ENCODE measurements around the gene DNAJC8.

The DNAJC8 gene

DNA sequence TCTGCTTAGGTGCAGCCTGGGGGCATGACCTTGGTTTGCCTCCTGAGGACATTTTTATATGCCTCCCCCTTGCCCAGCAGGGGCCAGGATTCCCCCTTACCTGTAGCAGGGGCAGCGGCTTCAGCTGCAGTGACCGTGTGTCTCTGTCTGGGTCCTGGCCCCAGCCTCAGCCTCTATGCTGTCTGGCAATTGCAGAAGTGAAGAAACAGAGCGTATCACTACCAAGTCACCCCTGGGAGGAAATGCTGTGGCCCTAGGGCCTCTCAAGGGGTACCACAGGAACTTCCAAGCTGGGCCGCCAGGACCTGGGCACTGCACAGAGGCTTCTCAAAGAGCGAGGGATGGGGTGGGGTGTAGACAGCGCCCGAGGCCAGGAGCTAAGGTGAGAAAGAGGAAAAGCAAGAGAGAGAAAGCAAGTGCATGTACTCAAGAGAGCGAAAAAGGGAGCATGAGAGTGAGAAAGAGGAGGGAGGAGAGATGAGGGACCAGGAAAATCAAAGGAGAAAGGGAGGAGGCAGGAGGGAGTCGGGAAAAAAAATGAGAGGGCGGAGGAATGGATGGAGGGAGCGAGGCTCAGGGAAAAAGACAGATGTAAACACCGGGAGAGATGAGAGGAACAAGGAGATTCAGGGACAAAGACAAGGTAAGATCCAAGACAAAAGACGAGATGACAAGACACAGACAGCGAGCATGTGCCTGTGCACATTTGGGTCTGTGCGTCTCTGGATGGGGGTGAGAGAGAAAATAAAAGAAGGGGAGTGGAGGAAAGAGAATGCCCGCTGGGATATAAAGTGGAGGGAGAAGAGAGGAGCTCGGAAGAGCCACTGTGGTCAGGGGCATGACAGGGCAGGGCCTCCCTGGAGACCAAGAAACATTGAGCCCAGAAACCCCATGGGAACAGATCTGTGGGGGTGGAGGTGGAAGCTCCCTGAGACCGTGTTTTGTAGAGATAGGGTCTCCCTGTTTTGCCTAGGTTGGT, 56.0 kb downstream of the DNAJC8 start, which contains the start of gene PTAFR:
Gene PTAFR (minus strand): TSS at position 199 of the 979 bp plus-strand sequence. CDS start 25,669 bp downstream, outside the sequence.
- Histone ChIP-seq H3K4me1 (peaks cover 59 to 98% (median 83%) of the 10 kb centered on the region in 10 experiments), H3K27ac (peak within 1 kb of the TSS; percentile 21 to 97 (median 61); a peak in 21 of 22 replicates), H3K4me3 (peak within 1 kb of the TSS; percentile 29 to 77 (median 49); a peak in 18 of 20 replicates)

DNA sequence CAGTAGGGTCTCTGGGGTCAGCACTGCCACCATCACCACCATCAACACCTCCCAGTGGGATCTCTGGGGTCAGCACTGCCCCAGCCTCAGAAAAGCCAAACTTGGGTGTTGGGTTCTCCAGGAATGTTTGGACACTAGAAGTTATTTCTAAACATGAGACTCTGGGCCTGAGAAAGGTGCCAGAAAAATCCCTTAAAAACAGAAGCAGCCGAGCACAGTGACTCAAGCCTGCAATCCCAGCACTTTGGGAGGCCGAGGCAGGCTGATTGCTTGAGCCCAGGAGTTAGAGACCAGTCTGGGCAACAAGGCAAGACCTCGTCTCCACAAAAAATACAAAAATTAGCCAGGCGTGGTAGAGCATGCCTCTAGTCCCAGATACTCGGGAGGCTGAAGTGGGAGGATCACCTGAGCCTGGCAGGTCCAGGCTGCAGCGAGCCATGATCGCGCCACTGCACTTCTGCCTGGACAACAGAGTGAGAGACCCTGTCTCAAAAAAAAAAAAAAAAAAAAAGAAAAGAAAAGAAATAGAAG, 56.8 kb downstream of the DNAJC8 start:
- Histone ChIP-seq H3K27me3 (peaks cover 0 to 5% (median 0%) of the 10 kb centered on the region in 11 experiments; a peak in 2 of 22 replicates), H4K20me1 (peaks cover 0 to 17% (median 13%) of the 10 kb centered on the region in 11 experiments; a peak in 12 of 22 replicates), H3K9ac (peak overlapping the region; percentile 32 to 96 (median 58); a peak in 21 of 22 replicates), H3K4me1 (peaks cover 63 to 98% (median 87%) of the 10 kb centered on the region in 10 experiments), H3K4me3 (peak overlapping the region; percentile 29 to 77 (median 49); a peak in 17 of 20 replicates), H3K36me3 (peaks cover 0 to 21% (median 0%) of the 10 kb centered on the region in 11 experiments; a peak in 6 of 22 replicates), H3K9me3 (replicated peaks in 1 of 11) (no peaks in the 10 kb centered on the region), H3K27ac (peak overlapping the region in 10 of 11 experiments; percentile 15 to 97 (median 62); a peak in 19 of 22 replicates), H3K4me2 (peak overlapping the region; percentile 83 to 100 (median 92))
- TF ChIP-seq Cebpa-rat (IDR thresholded peaks at IDR 0.05): no peak

More for the DNA sequence above, 56.0 kb downstream of the DNAJC8 start, which contains the start of gene PTAFR:
- Histone ChIP-seq H3K4me2 (peak within 1 kb of the TSS; percentile 83 to 100 (median 92)), H3K27me3 (peaks cover 0 to 5% (median 0%) of the 10 kb centered on the region in 11 experiments; a peak in 2 of 22 replicates), H3K9me3 (replicated peaks in 1 of 11) (no peaks in the 10 kb centered on the region), H4K20me1 (peaks cover 0 to 17% (median 6%) of the 10 kb centered on the region in 11 experiments; a peak in 12 of 22 replicates), H3K36me3 (peaks cover 0 to 13% (median 0%) of the 10 kb centered on the region in 11 experiments; a peak in 6 of 22 replicates), H3K9ac (peak within 1 kb of the TSS; percentile 32 to 96 (median 58); a peak in 21 of 22 replicates)
- TF ChIP-seq Cebpa-rat (IDR thresholded peaks at IDR 0.05): no peak

DNA sequence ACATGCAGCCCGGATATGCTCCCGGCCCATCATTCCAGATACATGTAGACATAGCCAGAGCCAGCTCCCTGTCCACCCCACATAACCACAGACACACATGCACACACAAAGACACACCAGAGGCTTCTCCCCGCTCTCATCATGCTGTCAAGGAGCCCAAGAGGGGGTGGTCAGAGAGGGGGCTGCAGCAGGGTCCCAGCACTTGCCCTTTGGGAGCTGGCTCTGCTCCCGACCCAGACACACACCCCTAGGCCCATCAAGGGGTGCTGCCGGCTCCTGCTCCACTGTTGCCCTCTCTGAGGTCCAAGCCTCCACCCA, 58.9 kb downstream of the DNAJC8 start:
- Histone ChIP-seq H3K4me1 (peaks cover 71 to 99% (median 85%) of the 10 kb centered on the region in 10 experiments), H3K27me3 (peaks cover 0 to 5% (median 0%) of the 10 kb centered on the region in 11 experiments; a peak in 2 of 22 replicates), H4K20me1 (peaks cover 0 to 35% (median 16%) of the 10 kb centered on the region in 11 experiments; a peak in 13 of 22 replicates), H3K4me2 (peak overlapping the region; percentile 83 to 100 (median 92)), H3K9ac (peak overlapping the region in 9 of 11 experiments; percentile 5 to 96 (median 61); a peak in 13 of 22 replicates), H3K9me3 (replicated peaks in 1 of 11) (no peaks in the 10 kb centered on the region), H3K36me3 (peaks cover 0 to 42% (median 0%) of the 10 kb centered on the region in 11 experiments; a peak in 6 of 22 replicates), H3K4me3 (peak overlapping the region in 4 of 10 experiments; percentile 66 to 77 (median 76); a peak in 8 of 20 replicates), H3K27ac (peak overlapping the region in 10 of 11 experiments; percentile 28 to 97 (median 72); a peak in 18 of 22 replicates)
- no peak for TF ChIP-seq Cebpa-rat (IDR thresholded peaks at IDR 0.05)

DNA sequence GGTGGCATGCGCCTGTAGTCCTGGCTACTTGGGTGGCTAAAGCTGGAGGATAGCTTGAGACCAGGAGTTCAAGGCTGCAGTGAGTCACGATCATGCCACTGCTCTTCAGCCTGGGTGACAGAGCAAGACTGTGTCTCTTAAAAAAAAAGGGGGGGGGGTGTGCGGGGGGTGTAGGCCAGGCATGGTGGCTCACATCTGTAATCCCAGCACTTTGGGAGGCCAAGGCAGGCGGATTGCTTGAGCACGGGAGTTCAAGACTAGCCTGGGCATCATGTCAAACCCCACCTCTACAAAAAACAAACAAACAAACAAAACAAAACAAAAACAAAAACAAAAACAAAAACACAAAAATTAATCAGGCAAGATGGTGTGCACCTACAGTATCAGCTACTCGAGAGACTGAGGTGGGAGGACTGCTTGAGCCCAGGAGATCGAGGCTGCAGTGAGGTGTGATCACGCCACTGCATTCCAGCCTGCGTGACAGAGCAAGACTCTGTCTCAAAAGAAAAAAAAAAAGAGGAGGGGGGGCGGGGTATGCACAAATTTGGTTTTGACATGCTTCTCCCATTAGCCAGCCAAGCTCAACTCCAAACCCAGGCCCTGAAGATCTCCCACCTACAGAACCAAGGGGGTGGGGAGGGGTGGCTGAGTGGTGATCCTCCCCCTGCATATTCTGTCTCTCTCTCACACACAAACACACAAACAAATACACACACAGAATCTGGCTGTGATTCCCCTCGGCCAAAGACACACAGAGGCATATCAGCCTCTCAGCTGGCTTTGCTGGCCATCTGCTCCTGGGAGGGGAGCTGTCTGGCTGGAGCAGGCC, 59.5 kb downstream of the DNAJC8 start:
- H3K4me2 ChIP-seq: peak overlapping the region; percentile 83 to 100 (median 92)
- peaks cover 72 to 98% (median 87%) of the 10 kb centered on the region in 10 experiments for H3K4me1 ChIP-seq
- peaks cover 0 to 5% (median 0%) of the 10 kb centered on the region in 11 experiments; a peak in 2 of 22 replicates for H3K27me3 ChIP-seq
- H4K20me1 ChIP-seq: peaks cover 0 to 41% (median 16%) of the 10 kb centered on the region in 11 experiments; a peak in 13 of 22 replicates
- H3K27ac ChIP-seq: peak overlapping the region; percentile 25 to 97 (median 66); a peak in 21 of 22 replicates
- H3K9me3 ChIP-seq (replicated peaks in 1 of 11): no peaks in the 10 kb centered on the region
- H3K36me3 ChIP-seq: peaks cover 0 to 47% (median 0%) of the 10 kb centered on the region in 11 experiments; a peak in 6 of 22 replicates
- H3K9ac ChIP-seq: peak overlapping the region in 9 of 11 experiments; percentile 14 to 96 (median 61); a peak in 13 of 22 replicates
- H3K4me3 ChIP-seq: peak overlapping the region in 4 of 10 experiments; percentile 66 to 77 (median 76); a peak in 8 of 20 replicates
- TF ChIP-seq Cebpa-rat (IDR thresholded peaks at IDR 0.05): no peak

DNA sequence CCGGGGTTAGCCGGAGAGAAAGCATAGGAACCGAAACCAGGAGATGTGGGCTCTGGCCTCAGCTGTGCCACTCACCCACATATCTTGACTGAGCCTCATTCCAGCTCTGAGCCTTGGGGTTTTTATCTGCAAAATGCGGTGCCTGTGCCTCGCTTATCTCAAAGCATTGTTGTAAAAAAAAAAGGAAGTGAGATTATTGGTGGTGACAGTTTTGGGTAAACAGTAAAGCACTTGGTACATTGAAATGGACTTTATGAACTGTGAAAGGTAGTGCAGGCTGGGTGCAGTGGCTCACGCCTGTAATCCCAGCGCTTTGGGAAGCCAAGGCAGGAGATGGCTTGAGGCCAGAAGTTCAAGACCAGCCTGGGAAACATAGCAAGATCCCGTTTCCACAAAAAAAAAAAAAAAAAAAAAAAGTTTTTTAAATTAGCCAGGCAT, 60.1 kb downstream of the DNAJC8 start:
- peak overlapping the region in 3 of 10 experiments; percentile 76 to 77 (median 76); a peak in 6 of 20 replicates for H3K4me3 ChIP-seq
- peaks cover 0 to 47% (median 16%) of the 10 kb centered on the region in 11 experiments; a peak in 13 of 22 replicates for H4K20me1 ChIP-seq
- H3K4me1 ChIP-seq: peaks cover 66 to 92% (median 81%) of the 10 kb centered on the region in 10 experiments
- peaks cover 0 to 54% (median 0%) of the 10 kb centered on the region in 11 experiments; a peak in 6 of 22 replicates for H3K36me3 ChIP-seq
- H3K27me3 ChIP-seq: peaks cover 0 to 5% (median 0%) of the 10 kb centered on the region in 11 experiments; a peak in 2 of 22 replicates
- H3K9me3 ChIP-seq (replicated peaks in 1 of 11): 0 out of 22 replicates have a peak, but pooled peaks cover 0 to 5% (median 0%) of the 10 kb centered on the region in 11 experiments
- peak overlapping the region; percentile 86 to 100 (median 92) for H3K4me2 ChIP-seq
- no peak for TF ChIP-seq Cebpa-rat (IDR thresholded peaks at IDR 0.05)
- H3K9ac ChIP-seq: peak overlapping the region in 8 of 11 experiments; percentile 14 to 96 (median 66); a peak in 11 of 22 replicates
- H3K27ac ChIP-seq: peak overlapping the region; percentile 25 to 97 (median 71); a peak in 21 of 22 replicates

DNA sequence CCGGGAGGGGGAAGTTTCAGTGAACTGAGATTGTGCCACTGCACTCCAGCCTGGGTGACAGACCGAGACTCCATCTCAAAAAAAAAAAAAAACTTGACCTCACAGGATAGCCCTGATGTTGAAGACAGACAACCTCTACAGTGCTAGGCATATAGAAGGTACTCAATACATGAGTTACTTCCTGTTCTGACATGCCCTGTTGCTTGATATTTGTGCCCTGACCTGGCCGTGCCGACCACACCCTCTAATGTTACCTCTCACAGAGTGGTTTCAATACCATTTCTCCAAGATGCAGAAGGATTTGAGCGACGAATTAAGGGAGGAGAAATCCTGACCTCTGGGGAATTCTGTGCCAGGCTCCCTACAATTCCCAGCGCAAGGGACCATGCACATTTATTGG, 61.6 kb downstream of the DNAJC8 start:
- H3K9ac ChIP-seq: peak overlapping the region in 2 of 11 experiments; percentile 96; a peak in 3 of 22 replicates
- H3K4me1 ChIP-seq: peaks cover 59 to 77% (median 67%) of the 10 kb centered on the region in 10 experiments
- TF ChIP-seq Cebpa-rat (IDR thresholded peaks at IDR 0.05): no peak
- H3K4me3 ChIP-seq: peak overlapping the region in 2 of 10 experiments; percentile 76 to 77; a peak in 2 of 20 replicates
- H3K27me3 ChIP-seq: peaks cover 0 to 5% (median 0%) of the 10 kb centered on the region in 11 experiments; a peak in 2 of 22 replicates
- peaks cover 0 to 69% (median 0%) of the 10 kb centered on the region in 11 experiments; a peak in 6 of 22 replicates for H3K36me3 ChIP-seq
- H3K4me2 ChIP-seq: peak overlapping the region; percentile 69 to 100 (median 92); a peak in 21 of 22 replicates
- peak overlapping the region in 3 of 11 experiments; percentile 66 to 97 (median 96); a peak in 4 of 22 replicates for H3K27ac ChIP-seq
- peaks cover 0 to 62% (median 8%) of the 10 kb centered on the region in 11 experiments; a peak in 13 of 22 replicates for H4K20me1 ChIP-seq
- peaks cover 0 to 11% (median 2%) of the 10 kb centered on the region in 11 experiments; a peak in 9 of 22 replicates for H3K9me3 ChIP-seq (replicated peaks in 1 of 11)
